Raji (cell line): ENCODE results near the gene SPG7.

Experiments
- POLR2A ChIP-seq: IDR thresholded peaks from 2 replicates; pipeline ENCODE4 v1.6.1; 2011; ENCODE audit warnings: low read depth, low read length, control low read depth; ENCODE audit not compliant: insufficient read depth

SPG7 gene

DNA sequence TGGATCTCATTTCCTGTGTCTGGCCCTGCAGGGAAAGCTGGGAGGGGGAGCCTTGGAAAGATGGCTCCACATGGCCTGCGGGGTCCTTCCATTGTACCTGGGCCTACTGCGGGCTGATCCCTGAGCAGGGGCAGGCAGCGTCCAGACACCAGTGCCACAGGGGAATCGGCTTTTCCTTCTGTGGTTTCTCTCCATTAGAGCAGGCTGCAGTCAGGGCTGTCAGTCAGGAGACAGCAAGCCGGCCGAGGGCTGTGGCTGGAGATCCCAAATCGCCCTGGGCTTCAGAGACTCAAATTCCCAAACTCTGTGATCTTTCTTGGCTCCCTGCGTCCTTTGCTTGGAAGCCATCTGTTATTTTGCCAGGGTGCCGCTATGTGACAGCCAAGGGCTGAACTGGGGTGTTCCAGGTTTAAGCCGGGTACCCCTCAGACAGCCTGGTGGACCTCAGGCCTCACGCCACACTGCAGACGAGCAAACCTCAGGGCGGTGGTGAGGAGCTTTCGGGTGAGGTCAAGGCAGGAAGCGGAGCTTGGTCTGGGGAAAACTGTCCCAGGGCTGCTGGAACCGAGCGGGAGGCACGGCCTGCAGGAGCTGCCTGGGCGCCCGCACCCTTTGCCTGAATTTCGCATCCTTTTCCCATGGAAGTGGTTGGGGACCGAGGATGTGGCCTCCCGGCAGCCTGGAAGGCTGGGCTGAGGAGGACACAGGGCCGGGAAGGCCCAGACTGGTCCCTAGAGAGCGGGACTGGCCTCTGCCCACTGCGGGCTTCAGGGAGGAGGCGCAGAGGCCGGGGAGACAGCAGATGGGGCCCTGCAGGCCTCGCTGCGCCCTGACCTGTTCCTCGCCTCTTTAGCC is 65.8 kb downstream of the SPG7 start:
- TF ChIP-seq POLR2A = no peak

DNA sequence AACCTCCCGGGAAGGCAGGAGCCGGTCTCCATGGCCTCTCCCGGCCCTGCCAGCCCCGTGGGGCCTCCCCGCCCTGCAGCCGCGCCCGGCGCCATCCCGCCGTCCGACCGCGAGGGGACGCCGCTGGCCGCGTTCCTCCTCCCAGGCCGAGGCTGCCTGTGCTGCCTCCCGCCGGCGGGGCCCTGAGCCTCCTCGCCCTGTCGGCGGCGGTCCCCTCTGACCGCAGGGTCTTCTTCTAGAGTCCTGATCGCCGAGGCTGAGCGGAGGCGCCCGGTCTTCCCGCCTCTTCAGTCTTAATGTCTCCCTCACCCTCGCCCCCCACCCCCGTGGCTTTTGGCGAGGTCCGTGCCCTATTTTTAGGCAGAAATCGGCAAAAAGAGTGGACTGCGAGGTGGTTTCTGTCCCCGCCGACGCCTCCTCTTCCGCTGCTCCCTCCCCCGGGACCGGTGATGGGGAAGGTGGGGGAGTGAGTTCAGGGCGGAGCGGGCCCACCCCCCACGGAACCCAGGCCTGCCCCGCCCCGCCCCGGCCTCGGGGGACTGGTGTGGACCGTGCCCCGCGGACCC is 66.6 kb downstream of the SPG7 start:
- TF ChIP-seq POLR2A = no peak

DNA sequence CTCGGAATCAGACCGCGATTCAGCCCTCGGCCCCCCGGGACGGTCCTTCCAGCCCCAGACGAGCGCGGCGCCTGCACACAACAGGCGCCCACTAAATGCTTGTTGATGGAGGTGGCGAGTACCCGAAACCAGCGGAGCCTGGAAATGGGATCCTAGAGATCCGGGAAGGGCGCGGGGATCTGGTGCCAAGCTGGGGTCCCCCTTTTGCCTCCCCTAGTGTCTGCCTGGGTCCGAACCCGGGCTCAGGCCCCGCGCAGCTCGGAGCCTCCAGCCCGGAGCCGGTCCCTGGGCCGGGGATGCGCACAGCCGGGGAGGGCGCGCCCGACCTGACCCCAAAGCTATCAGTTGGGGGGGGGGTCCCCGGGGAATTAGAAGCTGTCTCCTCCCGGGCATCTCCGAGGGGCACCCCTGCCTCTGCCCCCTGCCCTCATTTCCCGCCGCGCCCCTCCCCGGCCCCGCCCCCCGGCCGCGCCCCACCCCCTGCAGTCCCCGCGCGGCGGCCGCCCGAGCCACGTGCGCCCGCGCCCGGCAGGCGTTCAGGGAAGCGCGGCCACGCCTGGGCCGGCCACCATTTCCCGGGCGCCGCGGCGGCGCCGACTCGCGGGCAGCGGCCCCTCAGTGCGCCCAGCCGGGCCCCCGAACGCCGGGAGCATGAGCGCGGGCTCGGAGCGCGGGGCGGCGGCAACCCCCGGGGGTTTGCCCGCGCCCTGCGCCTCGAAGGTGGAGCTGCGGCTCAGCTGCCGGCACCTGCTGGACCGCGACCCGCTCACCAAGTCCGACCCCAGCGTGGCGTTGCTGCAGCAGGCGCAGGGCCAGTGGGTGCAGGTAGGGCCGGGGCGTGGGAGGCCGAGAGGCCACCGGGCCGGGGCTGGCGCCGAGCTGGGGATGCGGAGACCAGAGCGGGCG is 67.3 kb downstream of the SPG7 start, which contains the start of gene CPNE7:
TSS of gene CPNE7 (plus strand) at position 512 of the 906 bp plus-strand sequence. CDS start at position 652, 140 bp downstream.
- no peak for TF ChIP-seq POLR2A

DNA sequence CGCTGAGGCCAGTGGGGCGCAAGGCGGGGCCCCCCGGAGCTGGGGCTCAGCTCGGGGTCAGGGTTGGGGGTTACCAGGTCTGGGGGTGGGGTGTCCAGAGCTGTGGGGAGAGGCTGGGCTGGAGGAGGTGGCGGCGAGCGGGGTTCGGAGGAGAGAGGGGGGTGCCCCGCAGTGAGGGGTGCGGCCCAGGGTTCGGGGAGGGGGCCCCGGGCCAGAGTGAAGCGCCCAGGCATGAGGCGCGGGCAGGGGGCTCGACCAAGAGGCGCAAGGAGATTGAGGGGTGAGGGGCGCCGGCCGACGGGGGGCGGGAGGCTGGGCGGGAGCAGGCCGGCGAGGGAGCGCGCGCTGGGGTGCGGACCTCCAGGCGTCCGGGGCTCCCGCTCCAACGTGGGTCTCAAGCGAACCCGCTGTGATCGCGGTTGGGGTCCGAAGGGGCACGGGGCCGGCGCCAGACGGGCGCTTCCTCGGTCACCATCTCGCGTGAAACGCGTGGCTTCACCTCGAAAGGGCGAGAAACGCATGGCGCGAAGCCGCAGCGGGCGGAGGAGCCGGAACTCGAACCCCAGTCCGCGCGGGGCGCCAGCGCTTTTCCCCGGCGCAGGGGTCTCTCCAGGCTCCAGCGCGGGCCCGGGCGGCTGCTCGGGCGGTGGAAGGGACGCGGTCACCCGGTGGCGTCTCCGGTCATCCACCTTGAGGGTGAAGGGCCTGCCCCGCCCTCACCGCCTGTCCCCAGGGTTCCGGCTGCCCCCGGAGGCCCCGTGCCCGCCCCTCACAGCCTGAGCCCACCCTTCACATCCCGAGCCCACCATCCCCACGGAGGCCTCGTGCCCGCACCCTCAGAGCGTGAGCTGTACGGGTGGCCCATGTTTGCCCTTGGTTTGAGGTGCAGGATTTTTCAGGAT is 68.2 kb downstream of the SPG7 start:
- no peak for TF ChIP-seq POLR2A

DNA sequence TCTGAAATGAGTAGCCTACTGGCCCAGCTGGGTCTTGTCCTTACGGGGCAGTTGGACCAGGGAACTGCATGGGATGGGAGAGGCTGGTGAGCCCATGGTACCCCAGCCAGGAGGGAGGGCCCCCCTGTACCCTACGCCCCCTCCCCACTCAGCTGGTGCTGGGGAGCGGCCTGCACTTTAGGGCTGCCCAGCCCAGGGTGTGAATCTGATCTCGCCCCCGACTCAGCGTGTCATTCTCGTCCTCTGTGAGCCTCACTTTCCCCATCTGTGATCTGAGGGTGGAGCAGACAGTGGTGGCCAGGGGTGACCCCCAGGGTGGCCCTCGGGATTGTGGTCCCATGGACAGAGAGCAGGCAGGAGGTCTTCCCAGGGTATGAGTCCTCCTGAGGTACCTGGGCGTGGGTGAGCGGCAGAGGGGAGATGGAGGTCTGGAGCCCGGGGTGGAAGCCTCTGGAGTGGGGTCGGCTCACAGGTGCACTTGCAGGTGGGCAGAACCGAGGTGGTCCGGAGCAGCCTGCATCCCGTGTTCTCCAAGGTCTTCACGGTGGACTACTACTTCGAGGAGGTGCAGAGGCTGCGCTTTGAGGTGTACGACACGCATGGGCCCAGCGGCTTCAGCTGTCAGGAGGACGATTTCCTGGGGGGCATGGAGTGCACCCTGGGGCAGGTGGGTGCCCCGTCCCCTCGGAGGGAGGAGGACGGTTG is 69.0 kb downstream of the SPG7 start:
- TF ChIP-seq POLR2A = no peak

DNA sequence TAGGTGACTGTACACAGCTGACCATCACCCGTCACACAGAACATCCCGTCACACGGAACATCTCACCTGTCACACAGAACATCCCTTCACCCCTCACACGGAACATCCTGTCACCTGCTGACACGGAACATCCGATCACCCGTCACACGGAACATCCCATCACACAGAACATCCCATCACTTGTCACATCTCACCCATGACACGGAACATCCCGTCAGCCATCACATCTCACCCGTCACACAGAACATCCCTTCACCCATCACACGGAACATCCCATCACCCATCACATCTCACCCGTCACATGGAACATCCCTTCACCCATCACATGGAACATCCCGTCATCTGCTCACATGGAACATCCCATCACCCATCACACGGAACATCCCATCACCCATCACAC is 71.1 kb downstream of the SPG7 start:
- TF ChIP-seq POLR2A = no peak

DNA sequence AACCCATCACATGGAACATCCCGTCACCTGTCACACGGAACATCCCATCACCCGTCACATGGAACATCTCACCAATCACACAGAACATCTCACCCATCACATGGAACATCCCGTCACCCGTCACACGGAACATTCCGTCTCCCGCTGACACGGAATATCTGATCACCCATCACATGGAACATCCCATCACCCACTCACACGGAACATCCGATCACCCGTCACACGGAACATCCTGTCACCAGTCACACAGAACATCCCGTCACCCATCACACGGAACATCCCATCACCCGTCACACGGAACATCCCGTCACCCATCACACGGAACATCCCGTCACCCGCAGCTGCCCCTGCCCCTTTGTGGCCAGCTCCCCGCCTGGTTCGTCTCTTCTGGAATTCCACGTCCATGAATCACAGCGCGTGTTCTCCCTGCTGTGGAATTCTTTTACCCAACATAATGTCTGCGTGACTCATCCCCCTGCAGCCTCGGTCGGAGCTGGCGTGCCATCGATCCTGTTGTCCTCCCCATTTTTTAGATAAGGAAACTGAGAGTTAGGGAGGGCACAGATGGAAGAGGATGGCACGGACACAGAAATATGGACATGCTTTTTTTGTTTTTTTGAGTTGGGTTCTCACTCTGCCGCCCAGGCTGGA is 73.0 kb downstream of the SPG7 start:
- TF ChIP-seq POLR2A = no peak

DNA sequence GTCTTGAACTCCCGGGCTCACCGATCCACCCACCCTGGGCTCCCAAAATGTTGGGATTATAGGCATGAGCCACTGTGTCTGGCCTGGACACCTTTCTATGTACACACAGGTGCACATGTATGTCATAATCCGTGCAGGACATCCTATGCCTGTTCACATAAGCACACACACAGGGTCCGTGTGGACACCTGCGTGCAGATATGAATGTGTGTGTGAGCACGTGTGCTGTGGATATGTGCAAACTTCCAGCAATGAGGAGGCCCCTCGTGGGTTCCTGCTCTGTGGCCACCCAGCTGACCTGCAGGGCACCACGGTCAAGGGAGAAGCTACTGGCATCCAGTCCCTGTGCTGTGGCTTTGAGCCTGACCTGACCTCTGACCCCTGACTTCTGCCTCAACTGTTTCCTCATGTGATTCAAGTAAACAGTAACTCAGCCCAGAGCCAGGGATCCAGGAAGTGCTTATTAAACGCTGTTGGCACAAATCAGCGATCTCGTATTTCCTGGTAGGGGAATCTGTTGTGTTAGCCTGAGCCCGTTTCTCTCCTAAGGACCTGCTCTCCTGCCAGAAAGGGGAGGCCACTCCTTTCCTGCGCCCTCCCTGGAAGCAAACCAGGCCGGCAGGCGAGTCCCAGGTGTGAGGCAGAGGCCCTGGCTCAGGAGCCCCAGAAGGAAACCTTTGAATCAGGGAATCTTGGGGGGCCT is 73.8 kb downstream of the SPG7 start:
- TF ChIP-seq POLR2A = no peak

DNA sequence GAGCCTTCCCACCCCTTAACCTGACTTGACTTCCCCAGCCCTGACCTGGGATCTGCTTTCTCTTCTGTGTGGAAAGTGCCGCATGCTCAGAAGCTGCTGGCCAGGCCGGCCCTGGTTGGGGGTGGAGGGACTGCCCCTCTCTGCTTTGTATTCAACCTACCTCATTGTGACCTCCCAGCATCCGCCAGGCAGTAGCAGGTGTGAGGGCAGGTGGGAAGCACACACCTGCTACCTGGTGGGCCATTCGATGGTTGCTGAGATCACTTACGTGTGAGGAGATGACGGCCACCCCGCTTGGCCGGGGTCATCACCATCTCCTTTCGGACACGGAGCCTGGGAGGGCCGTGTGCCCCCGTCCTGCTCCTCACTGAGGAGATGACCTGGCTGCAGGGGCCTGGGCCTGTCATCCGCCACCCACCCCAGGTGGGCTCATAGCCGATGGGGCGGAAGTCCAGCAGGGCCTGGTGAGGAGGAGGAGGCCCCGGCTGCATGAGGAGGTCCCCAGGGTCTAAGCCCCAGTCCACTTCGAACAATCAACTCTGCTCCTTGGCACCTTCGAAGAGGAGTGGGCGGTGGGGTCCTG is 74.5 kb downstream of the SPG7 start:
- no peak for TF ChIP-seq POLR2A

DNA sequence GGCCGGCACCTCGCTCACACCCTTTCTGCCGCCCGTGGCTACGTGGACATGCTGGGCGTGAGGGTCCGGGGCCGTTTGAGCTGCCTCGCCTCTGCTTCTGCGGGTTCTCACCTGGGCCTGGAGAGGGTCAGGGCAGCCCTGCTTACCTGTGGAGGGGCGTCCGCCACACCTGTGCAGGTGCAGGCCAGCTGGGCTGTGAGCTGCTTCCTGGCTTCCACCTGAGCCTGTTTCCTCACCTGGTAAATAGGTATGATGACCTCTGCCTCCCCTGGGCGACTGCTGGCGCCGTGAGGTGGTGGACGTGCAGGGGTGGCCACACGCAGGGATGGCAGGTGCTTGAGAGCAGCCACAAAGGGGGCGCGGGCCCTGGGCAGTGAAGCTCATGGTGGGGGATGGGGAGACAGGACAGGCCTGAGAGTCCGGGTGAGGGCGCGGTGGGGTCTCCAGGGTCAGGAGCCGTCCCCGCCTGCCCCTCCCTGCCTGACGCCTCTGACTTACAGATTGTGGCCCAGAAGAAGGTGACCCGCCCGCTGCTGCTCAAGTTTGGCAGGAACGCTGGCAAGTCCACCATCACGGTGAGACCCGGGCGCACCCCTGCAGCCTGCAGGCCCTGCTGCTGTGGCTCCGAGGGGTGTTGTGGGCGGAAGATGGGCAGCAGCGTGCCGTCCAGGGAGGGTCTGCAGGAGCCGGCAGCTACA is 75.1 kb downstream of the SPG7 start:
- no peak for TF ChIP-seq POLR2A

DNA sequence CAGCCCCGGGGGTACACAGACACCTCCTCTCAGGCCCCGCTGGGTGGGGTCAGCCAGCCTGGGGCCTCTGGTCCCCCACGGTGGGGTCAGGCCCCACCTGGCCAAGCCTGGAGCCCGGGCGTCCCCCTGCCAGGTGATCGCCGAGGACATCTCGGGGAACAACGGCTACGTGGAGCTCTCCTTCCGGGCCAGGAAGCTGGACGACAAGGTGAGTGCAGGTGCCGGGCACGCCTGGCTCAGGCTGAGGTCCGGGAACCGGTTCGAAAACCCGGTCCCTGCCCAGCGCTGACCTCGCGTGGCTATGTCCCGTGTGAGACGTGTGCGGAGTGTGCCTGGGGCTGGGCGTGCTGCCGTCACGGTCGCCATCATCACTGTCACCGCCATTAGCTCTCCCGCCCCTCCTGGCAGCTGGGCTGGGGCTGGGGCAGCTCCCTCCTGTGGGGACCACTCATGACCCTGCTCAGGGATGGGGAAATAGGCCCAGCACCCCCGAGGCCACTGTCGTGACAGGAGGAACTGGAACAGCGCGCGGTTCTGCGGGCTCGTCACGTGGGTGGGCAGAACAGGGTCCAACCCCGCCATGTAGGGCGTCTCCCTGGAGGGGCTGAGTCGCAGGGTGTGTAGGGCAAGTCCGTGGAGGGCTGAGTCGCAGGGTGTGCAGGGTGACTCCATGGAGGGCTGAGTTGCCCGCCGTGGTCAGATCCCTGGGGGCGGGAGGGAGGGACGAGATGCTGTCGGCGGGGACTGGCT is 75.9 kb downstream of the SPG7 start:
- no peak for TF ChIP-seq POLR2A
